ENCODE measurements around the gene MARCHF5.

MARCHF5 gene

DNA sequence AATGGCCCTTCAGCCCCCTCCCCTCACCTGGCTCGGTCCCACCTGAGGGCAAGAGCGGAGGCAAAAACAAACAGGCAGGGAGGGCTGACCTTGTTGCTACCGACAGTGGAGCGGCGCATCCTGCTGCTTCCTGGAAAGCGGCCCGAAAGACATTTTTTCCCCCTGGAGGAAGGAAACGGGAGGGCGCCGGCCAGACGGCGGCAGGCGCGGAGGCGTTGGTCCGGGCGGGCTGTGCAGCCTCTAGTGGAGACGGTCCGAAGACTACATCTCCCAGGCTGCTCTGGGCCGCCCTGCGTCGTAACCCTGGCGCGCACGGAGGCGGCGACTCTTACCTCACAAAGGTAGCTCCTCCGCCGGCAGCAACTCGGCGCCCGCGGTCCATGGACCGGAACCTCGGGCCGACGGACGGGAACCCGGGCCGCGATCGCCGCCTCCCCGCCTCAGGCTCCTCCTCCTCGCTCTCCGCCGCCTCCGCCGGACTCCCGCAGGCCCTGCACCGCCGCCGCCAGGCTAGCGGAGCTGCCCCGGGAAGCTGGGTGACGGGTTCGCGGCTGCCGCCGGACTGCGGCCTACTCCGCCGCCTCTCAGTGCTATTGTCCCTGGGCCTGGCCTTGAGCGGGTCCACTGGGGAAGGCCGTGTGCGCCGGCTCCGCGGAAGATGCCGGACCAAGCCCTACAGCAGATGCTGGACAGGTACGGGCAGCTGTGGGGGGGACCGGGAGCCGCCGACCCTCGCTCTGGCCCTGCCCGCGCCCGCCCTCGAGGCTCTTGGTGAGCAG lies at the start of gene MARCHF5, which contains the start of gene CPEB3:
TSS of gene MARCHF5 (plus strand) at position 331 of the 779 bp plus-strand sequence. CDS start at position 659, 328 bp downstream.
TSS of gene CPEB3 (minus strand) at position 242 of the 779 bp plus-strand sequence. CDS start 50,728 bp downstream, outside the sequence.
- ATAC-seq, result peak; percentile 100
- Mint-ChIP-seq H3K4me1 (peaks cover 32% of the 10 kb centered on the region), H3K4me3 (peak within 1 kb of the TSS; percentile 95), H3K27ac (peak within 1 kb of the TSS; percentile 85), H3K27me3 (no peaks in the 10 kb centered on the region), H3K9me3 (no peaks in the 10 kb centered on the region), H3K36me3 (no peaks in the 10 kb centered on the region)

DNA sequence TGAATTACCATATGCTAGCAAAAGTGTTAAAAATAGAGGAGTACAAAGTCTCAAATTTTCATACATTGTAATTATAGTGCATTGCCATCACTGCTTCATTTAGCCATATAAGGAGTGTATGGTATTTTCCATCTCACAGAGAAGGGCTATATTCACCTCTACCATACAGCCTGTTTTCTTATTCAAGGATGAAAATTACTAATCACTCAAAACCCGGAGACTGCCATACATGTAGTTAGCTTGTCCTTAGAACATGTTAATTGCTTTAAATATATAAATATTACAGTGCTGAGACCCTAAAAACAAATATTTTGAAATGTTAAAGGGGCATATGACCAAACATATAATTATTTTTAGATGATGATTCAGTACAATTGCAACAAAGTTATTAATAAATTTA lies 49.5 kb upstream of the MARCHF5 start:
- Mint-ChIP-seq H3K36me3 (peaks cover 10% of the 10 kb centered on the region), H3K27me3 (no peaks in the 10 kb centered on the region), H3K9me3 (no peaks in the 10 kb centered on the region), H3K27ac (peak overlapping the region; percentile 79), H3K4me3 (peak overlapping the region; percentile 81), H3K4me1 (peaks cover 56% of the 10 kb centered on the region)
- no peak for ATAC-seq

DNA sequence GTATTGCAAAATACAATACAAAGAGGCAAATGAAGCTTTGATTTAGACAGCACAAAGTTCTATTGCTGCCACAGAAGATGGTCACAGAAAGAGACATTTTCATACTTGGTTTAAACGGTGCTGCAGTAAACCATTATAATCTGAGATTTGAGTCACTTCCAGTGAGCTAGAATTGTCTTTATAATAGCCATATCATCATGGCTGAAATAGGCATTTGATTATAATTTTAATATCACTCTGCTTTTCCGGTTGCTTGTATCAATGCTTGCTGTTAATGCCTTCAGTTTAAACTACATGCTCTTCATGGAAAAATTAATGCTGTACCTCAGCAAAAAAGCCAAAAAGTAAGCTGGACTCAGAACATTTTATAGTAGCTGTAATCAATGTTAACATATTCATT lies 48.6 kb upstream of the MARCHF5 start:
- no peak for ATAC-seq
- Mint-ChIP-seq H3K4me3 (peak overlapping the region; percentile 10), H3K27ac (no peak overlapping the region)

DNA sequence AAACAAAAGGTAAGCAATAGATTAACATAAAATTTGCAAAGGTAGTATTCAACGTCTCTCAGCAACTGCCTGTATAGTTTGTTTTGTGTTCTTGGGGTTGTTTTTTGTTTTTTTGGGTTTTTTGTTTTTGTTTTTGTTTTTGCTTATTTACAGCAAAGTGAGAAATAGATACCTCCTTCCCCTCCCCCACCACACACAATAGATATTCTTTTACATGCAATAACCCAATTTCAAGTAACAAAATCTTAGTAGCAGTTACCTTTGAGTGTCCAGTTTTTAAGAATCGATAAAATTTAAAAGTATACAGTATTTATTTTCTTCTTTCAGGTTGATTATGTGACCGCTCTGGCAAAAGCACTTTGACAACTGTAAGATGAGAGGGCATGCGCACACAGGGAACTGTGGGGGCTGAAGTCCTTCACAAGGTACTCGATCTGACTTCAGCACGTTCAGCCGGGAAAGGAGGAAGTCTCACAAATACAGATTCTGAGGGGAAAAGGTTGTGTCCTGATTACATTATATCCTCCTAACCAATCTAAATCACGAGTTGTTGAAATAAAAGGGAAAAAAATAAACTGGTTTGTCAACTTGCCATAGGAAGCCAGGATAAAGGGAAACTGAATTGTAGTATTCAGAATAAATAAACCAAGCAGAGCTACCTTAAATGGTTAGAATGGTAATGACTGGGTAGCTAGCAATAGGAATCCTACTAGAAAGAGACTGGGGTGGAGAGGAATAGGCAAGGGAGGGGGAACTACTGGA lies 47.9 kb upstream of the MARCHF5 start:
- no peaks in the 10 kb centered on the region for H3K27me3 Mint-ChIP-seq
- no peaks in the 10 kb centered on the region for H3K9me3 Mint-ChIP-seq
- peaks cover 5% of the 10 kb centered on the region for H3K36me3 Mint-ChIP-seq
- H3K4me3 Mint-ChIP-seq, result peak overlapping the region; percentile 55
- H3K27ac Mint-ChIP-seq, result peak overlapping the region; percentile 29
- peak; percentile 60 for ATAC-seq
- peaks cover 44% of the 10 kb centered on the region for H3K4me1 Mint-ChIP-seq

More for the DNA sequence above, 48.6 kb upstream of the MARCHF5 start:
- Mint-ChIP-seq H3K9me3 (no peaks in the 10 kb centered on the region), H3K36me3 (peaks cover 6% of the 10 kb centered on the region), H3K27me3 (no peaks in the 10 kb centered on the region), H3K4me1 (peaks cover 51% of the 10 kb centered on the region)

- Mint-ChIP-seq H3K36me3 (no peaks in the 10 kb centered on the region), H3K4me3 (no peak overlapping the region), H3K9me3 (no peaks in the 10 kb centered on the region), H3K4me1 (peaks cover 31% of the 10 kb centered on the region), H3K27ac (peak overlapping the region; percentile 59), H3K27me3 (no peaks in the 10 kb centered on the region)
- peak; percentile 80 for ATAC-seq
Measured at GRCh38 chr10:92244796-92245195, 46.2 kb upstream of the MARCHF5 start.

GRCh38 chr10:92248566-92248965 lies 42.4 kb upstream of the MARCHF5 start:
- H3K4me3 Mint-ChIP-seq, result no peak overlapping the region
- no peaks in the 10 kb centered on the region for H3K27me3 Mint-ChIP-seq
- H3K27ac Mint-ChIP-seq, result no peak overlapping the region
- H3K4me1 Mint-ChIP-seq, result peaks cover 8% of the 10 kb centered on the region
- ATAC-seq, result no peak
- no peaks in the 10 kb centered on the region for H3K9me3 Mint-ChIP-seq
- peaks cover 6% of the 10 kb centered on the region for H3K36me3 Mint-ChIP-seq

DNA sequence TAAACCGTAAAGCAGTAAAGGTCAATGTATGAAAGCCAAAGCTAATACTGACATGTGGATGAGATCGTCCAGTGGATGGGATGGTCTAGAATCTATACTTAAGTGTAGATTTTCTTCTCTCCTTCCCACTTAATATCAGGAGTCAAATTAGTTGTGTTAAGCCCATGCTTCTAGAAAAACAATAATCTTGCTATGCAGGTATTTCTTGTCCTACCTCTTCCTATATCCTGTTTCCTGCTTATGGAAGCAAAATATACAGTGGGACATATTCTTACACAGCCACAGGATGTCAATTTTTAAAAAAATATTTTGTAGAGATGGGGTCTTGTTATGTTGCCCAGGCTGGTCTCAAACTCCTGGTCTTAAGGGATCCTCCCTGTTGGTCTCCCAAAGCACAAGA lies 27.6 kb upstream of the MARCHF5 start:
- peaks cover 33% of the 10 kb centered on the region for H3K4me1 Mint-ChIP-seq
- no peak overlapping the region for H3K4me3 Mint-ChIP-seq
- no peaks in the 10 kb centered on the region for H3K9me3 Mint-ChIP-seq
- H3K27me3 Mint-ChIP-seq, result no peaks in the 10 kb centered on the region
- H3K27ac Mint-ChIP-seq, result no peak overlapping the region
- H3K36me3 Mint-ChIP-seq, result no peaks in the 10 kb centered on the region
- ATAC-seq, result no peak

DNA sequence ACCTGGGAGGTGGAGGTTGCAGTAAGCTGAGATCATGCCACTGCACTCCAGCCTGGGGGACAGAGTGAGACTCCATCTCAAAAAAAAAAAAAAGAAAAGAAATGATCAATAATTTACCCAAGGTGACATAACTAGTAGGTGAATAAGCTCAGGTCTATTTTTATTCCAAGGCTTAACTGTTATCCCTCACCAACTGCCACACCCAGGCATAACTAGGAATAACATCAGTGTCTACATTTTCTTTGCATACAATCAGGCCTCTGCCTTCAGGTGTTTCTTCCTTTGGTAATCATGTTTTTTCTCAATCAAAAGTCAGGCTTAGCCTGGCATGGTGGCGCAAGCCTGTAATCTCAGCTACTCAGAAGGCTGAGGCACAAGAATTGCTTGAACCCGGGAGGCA lies 26.7 kb upstream of the MARCHF5 start:
- Mint-ChIP-seq H3K27me3 (no peaks in the 10 kb centered on the region), H3K36me3 (no peaks in the 10 kb centered on the region), H3K27ac (no peak overlapping the region), H3K4me1 (peaks cover 39% of the 10 kb centered on the region), H3K9me3 (no peaks in the 10 kb centered on the region), H3K4me3 (no peak overlapping the region)
- no peak for ATAC-seq

DNA sequence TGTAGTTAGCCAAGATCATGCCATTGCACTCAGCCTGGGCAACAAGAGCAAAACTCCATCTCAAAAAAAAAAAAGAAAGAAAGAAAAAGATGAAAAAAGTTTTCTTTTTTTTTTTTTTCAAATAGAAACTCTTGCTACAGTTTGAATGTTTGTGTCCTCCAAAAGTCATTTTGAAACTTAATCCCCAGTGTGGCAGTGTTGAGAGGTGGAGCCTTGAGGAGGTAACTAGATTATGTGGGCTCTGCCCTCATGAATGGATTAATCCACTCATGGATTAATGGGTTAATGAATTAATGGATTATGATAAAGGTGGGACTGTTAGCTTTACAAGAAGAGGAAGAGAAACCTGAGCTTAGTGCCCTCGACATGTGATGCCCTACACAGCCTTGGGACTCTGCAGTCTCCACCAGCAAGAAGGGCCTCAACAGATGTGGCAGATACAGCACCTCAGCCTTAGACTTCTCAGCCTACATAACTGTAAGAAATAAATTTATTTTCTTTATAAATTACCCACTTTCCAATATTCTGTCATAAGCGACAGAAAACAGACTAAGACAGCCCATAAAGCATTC lies 25.2 kb upstream of the MARCHF5 start:
- no peaks in the 10 kb centered on the region for H3K9me3 Mint-ChIP-seq
- H3K4me3 Mint-ChIP-seq, result no peak overlapping the region
- H3K36me3 Mint-ChIP-seq, result peaks cover 5% of the 10 kb centered on the region
- H3K4me1 Mint-ChIP-seq, result peaks cover 46% of the 10 kb centered on the region
- no peaks in the 10 kb centered on the region for H3K27me3 Mint-ChIP-seq
- H3K27ac Mint-ChIP-seq, result peak overlapping the region; percentile 57
- ATAC-seq, result peak; percentile 76

- ATAC-seq, result peak; percentile 81
- Mint-ChIP-seq H3K27ac (peak overlapping the region; percentile 57), H3K9me3 (no peaks in the 10 kb centered on the region)
Measured at GRCh38 chr10:92267343-92267742, 23.6 kb upstream of the MARCHF5 start.

DNA sequence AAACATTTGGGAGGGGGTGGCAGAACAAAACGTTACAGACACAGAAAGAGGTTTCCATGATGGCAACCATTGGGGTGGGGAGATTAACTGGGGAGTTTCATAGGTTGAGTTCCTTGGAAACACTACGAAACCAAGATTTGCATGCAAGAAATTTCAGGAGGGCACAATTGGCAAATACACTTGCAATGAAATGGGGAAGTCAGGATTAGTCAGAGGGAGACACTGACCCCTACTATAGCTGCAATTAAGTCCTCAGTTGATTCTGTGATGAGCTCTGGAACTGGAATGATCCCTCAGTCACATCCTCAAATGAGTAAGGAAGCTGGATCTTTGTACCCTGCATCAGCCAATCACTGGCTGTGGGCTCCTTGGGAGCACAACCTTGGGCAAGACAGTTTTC lies 22.2 kb upstream of the MARCHF5 start:
- no peaks in the 10 kb centered on the region for H3K27me3 Mint-ChIP-seq
- H3K27ac Mint-ChIP-seq, result peak overlapping the region; percentile 57
- peak; percentile 56 for ATAC-seq
- peaks cover 46% of the 10 kb centered on the region for H3K4me1 Mint-ChIP-seq
- H3K36me3 Mint-ChIP-seq, result peaks cover 15% of the 10 kb centered on the region
- no peaks in the 10 kb centered on the region for H3K9me3 Mint-ChIP-seq
- H3K4me3 Mint-ChIP-seq, result no peak overlapping the region

More at GRCh38 chr10:92267343-92267742, 23.6 kb upstream of the MARCHF5 start:
- H3K4me1 Mint-ChIP-seq, result peaks cover 46% of the 10 kb centered on the region
- H3K4me3 Mint-ChIP-seq, result peak overlapping the region; percentile 25
- H3K27me3 Mint-ChIP-seq, result no peaks in the 10 kb centered on the region
- peaks cover 5% of the 10 kb centered on the region for H3K36me3 Mint-ChIP-seq

DNA sequence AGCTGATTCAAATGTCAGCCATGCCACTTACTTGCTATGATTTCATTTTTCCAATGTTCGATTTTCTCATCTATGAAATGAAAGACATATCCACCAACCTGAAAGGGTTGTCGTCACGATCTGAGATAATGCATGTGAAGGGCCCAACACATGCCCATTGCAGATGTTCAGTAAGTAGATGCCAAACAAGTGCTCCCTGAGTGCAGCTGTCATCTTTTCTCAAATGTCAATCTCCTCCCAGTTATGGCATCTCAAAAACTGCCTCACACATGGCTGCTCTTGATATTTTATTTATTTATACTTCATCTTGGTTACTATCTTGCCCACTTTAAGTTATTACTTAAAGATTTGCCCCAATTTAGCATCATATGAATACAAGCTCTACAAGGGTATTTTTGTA lies 16.9 kb upstream of the MARCHF5 start:
- Mint-ChIP-seq H3K27me3 (no peaks in the 10 kb centered on the region), H3K4me1 (peaks cover 7% of the 10 kb centered on the region), H3K9me3 (no peaks in the 10 kb centered on the region), H3K4me3 (no peak overlapping the region), H3K27ac (no peak overlapping the region), H3K36me3 (peaks cover 19% of the 10 kb centered on the region)
- ATAC-seq, result no peak

DNA sequence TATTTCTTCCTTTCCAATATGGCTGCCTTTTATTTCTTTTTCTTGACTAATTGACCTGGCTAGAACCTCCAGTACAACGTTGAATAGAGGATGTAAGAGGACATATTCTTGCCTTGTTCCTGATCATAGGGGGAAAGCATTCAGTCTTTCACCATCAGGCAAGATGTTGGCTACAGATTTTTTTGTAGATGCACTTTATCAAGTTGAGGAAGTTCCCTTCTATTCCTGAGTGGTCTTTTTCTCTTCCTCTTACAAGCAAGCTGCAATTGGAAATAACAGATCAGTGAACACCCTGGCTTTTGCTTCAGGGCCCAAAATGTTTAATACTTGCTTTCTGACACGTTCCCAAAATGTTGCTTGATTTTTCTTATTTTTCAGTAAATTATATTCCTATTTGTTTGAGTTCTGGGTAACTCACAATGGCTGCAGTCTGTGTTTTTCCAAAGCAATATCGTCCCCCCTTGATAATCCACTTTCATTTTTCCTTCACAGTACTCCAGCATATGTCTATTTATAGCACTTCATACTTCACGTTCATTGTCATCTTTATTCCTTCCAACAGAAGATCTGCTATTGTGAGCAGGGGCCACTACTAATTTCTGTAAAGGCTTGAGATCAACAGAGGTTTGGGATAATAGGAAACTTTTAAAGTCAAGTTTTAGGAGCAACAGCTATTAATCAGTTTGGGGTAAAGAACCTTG lies 11.8 kb upstream of the MARCHF5 start:
- Mint-ChIP-seq H3K4me3 (no peak overlapping the region), H3K9me3 (no peaks in the 10 kb centered on the region), H3K27me3 (no peaks in the 10 kb centered on the region), H3K4me1 (peaks cover 17% of the 10 kb centered on the region), H3K36me3 (peaks cover under 1% of the 10 kb centered on the region), H3K27ac (no peak overlapping the region)
- ATAC-seq, result no peak

DNA sequence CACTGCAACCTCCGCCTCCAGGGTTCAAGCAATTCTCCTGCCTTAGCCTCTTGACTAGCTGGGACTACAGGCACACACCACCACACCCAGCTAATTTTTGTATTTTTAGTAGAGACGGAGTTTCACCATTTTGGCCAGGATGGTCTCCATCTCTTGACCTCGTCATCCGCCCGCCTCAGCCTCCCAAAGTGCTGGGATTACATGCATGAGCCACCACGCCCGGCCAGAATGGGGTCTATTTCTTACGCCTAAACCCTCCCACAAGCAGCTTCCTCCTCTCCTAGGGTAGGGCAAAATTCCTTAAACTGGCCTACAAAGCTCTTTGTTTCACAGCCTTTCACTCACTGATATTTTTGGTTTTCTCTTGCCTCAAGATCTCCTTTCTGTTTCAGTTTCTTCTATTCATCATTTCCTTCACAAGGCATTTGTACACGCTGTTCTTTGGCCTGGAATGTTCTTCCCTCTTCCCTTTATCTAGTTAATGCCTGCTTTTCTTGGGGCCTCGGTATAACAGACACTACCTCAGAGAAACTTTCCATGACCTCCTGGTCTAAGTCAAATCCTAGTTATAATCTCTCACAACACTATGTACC lies 6.8 kb upstream of the MARCHF5 start:
- no peak for ATAC-seq
- Mint-ChIP-seq H3K27ac (peak overlapping the region; percentile 65), H3K4me3 (peak overlapping the region; percentile 30), H3K4me1 (peaks cover 33% of the 10 kb centered on the region), H3K36me3 (no peaks in the 10 kb centered on the region), H3K27me3 (no peaks in the 10 kb centered on the region), H3K9me3 (no peaks in the 10 kb centered on the region)

All from stimulated activated memory B cell treated with anti-CD40 and anti-IgM and Interleukin-4, amounts not matched to agents 10 μg/mL and 1 μg/mL and 100 μg/mL, for 72 hours (primary cell).